HepG2 (cell line): ENCODE results near the gene DIS3L2. TPM values are rescaled to one million over a fixed set of nuclear protein-coding genes. Genes with fewer than 3 reads are reported as not detected.
"Not testable (repeated sequence)": the region's sequence is repeated elsewhere in the genome, so short reads cannot be mapped to it uniquely, and the experiment has no call there.

Source experiments
- ATAC-seq: fragments of 200-7000 bp; cut with Tn5 transposase; 3 replicates; pipeline ENCODE4 v1.9.1; 2020; ENCODE audit warnings: mild to moderate bottlenecking, moderate library complexity
- BruUV-seq: library from RNA; stranded (reverse); fragments of 400-500 nt; replicated peaks from 2 replicates; lab custom pipeline; 2021; lab: Mats Ljungman, UMichigan
- CTCF ChIA-PET: fragments of 300-600 bp; formaldehyde crosslinking; extraction: SDS; loops from one replicate; lab custom pipeline; 2021; ENCODE audit warnings: low total read pairs, inconsistent platforms, low intra/inter-chr PET ratio; lab: Yijun Ruan, JAX
- POLR2A ChIA-PET: fragments of 350-600 bp; sonication (Branson Sonifier 250); formaldehyde crosslinking; loops from one replicate; lab custom pipeline; 2020; ENCODE audit warnings: antibody characterized with exemption, inconsistent platforms; lab: Yijun Ruan, JAX
- DNase-seq: peaks from one replicate; pipeline ENCODE4 v3.0.0-alpha.2; 2015; ENCODE audit warnings: low spot score
- FAIRE-seq: peaks from 3 replicates; lab custom pipeline; 2011; peaks lifted over from hg19 to GRCh38; lab: Jason Lieb, UNC
- H2AFZ ChIP-seq: one replicate; pipeline ENCODE4 v1.6.1; 2011; ENCODE audit warnings: low read length, inconsistent platforms
- H3K27ac ChIP-seq: fragments of 300-600 bp; 3 replicates; pipeline ENCODE4 v1.8.0; 2011; ENCODE audit warnings: mixed run types, mild to moderate bottlenecking, mixed read lengths, low read length, inconsistent platforms; ENCODE audit not compliant: insufficient read depth; ENCODE audit errors: extremely low read length
- H3K27me3 ChIP-seq, 2 experiments: fragments of 200-600 bp in 1 of 2; 2 replicates in 1 of 2; 3 replicates in 1 of 2; pipeline versions ENCODE4 v1.6.0 to v1.8.0; 2011; ENCODE audit warnings: low read length in 2 of 2, mild to moderate bottlenecking in 2 of 2, moderate library complexity in 2 of 2, inconsistent platforms in 1 of 2; ENCODE audit not compliant: insufficient read depth in 2 of 2, control insufficient read depth in 1 of 2
- H3K36me3 ChIP-seq, 2 experiments: fragments of 200-600 bp in 1 of 2; replicated peaks in 1 of 2; 2 replicates in 1 of 2; 3 replicates in 1 of 2; pipeline versions ENCODE4 v1.5.1 to v1.8.0; 2011; ENCODE audit warnings: low read length in 2 of 2, inconsistent platforms in 1 of 2; ENCODE audit not compliant: insufficient read depth in 2 of 2, control insufficient read depth in 1 of 2
- H3K4me1 ChIP-seq: 2 replicates; pipeline ENCODE4 v1.5.1; 2012; ENCODE audit warnings: low read length, inconsistent platforms; ENCODE audit not compliant: insufficient read depth
- H3K4me2 ChIP-seq: 2 replicates; pipeline ENCODE4 v1.6.0; 2011; ENCODE audit warnings: low read depth, low read length, inconsistent platforms
- H3K4me3 ChIP-seq, 3 experiments: fragments of 200-600 bp in 1 of 3; sonication (generic), shearing (Covaris generic) in 1 of 3; replicated peaks in 1 of 3; 2 replicates each; pipeline ENCODE4 v1.5.1; 2011 to 2016; ENCODE audit warnings: low read length in 3 of 3, inconsistent platforms in 2 of 3, low read depth in 2 of 3, mild to moderate bottlenecking in 2 of 3, control low read depth in 1 of 3, mixed read lengths in 1 of 3; ENCODE audit not compliant: insufficient read depth in 1 of 3
- H3K79me2 ChIP-seq: one replicate; pipeline ENCODE4 v1.6.1; 2011; ENCODE audit warnings: low read length, inconsistent platforms; ENCODE audit not compliant: insufficient read depth
- H3K9ac ChIP-seq: 2 replicates; pipeline ENCODE4 v1.6.0; 2011; ENCODE audit warnings: mild to moderate bottlenecking, low read depth, low read length, inconsistent platforms; ENCODE audit not compliant: insufficient read depth
- H3K9me3 ChIP-seq: 2 replicates; pipeline ENCODE4 v1.5.1; 2012; ENCODE audit warnings: mild to moderate bottlenecking, low read length
- H4K20me1 ChIP-seq: 2 replicates; pipeline ENCODE4 v1.6.0; 2011; ENCODE audit warnings: inconsistent platforms, mild to moderate bottlenecking, low read length, moderate library complexity; ENCODE audit not compliant: insufficient read depth
- BRCA1 ChIP-seq: sonication (generic); formaldehyde crosslinking; IDR thresholded peaks from 2 replicates; pipeline ENCODE4 v1.4.0; 2020; ENCODE audit warnings: missing genetic modification reagents
- HMG20A ChIP-seq: IDR thresholded peaks from 2 replicates; pipeline ENCODE4 v1.6.1; 2016; ENCODE audit warnings: borderline replicate concordance
- ZFP90 ChIP-seq: sonication (generic); formaldehyde crosslinking; IDR thresholded peaks from 2 replicates; pipeline ENCODE4 v1.8.0; 2022; ENCODE audit warnings: missing genetic modification reagents, mild to moderate bottlenecking, inconsistent platforms, borderline replicate concordance
- ZUFSP ChIP-seq: sonication (generic); formaldehyde crosslinking; IDR thresholded peaks from 2 replicates; pipeline ENCODE4 v1.9.0; 2021; ENCODE audit warnings: missing genetic modification reagents, mild to moderate bottlenecking, borderline replicate concordance
- WGBS: methylation state at CpG from one replicate; pipeline ENCODE4 v1.1.6; 2017; ENCODE audit warnings: low lambda C conversion rate; 5-methylcytosine and 5-hydroxymethylcytosine counted together
- in situ Hi-C: cut with HindIII; loops from 2 replicates; pipeline ENCODE4 v1.10.0; 2017; ENCODE audit warnings: low pct_unique_long_range_greater_than_20kb; ENCODE audit not compliant: extremely low pct_ligation_motif_present
- intact Hi-C: fragments of 100-400 bp; cut with micrococcal nuclease; formaldehyde crosslinking; loops from one replicate; pipeline ENCODE4 v1.10.0; 2022; ENCODE audit not compliant: unreplicated experiment
- polyA plus RNA-seq, 8 experiments: library from polyadenylated mRNA; depleted of rRNA in 3 of 8; stranded (reverse) in 7 of 8; unstranded in 1 of 8; fragments of >200 nt; fragmentation: Illumina TruSeq in 4 of 8; extraction: Trizol in 4 of 8; gene quantifications; 2 replicates each; pipeline versions ENCODE4 v1.2.1 to v1.2.3, GENCODE V29; 2011 to 2016; ENCODE audit warnings: low read depth in 4 of 8, missing spikeins in 1 of 8, mixed read lengths in 1 of 8; ENCODE audit not compliant: insufficient read depth in 1 of 8
- total RNA-seq, 5 experiments: library from RNA; depleted of rRNA; stranded (reverse); fragments of >200 nt; fragmentation: Illumina TruSeq; extraction: Trizol; gene quantifications; 2 replicates each; pipeline ENCODE4 v1.2.3, GENCODE V29; 2016; ENCODE audit warnings: low read depth in 1 of 5

DIS3L2 gene
- total and polyA plus RNA-seq, 2 of the 13 experiments (the other 11 are each of a cell fraction or from before 2014, with no cell fraction given): 7.0 to 23.9 TPM

GRCh38 chr2:232330068-232330999 is 368.8 kb downstream of the DIS3L2 start:
- no peak for FAIRE-seq
- Histone ChIP-seq H3K27me3 (no peaks in the 10 kb centered on the region), H3K27ac (no peak overlapping the region), H3K4me1 (peaks cover 17% of the 10 kb centered on the region), H3K36me3 (no peaks in the 10 kb centered on the region), H3K9me3 (no peaks in the 10 kb centered on the region), H3K9ac (no peak overlapping the region), H3K4me3 (no peak overlapping the region), H4K20me1 (peaks cover 9% of the 10 kb centered on the region; the same call in 1 of the 2 replicates), H3K4me2 (no peak overlapping the region), H2AFZ (no peak overlapping the region), H3K79me2 (no peaks in the 10 kb centered on the region)
- 95% methylated on average over 12 of the region's 17 CpGs for WGBS
- no TSS peak for BruUV-seq
- POLR2A ChIA-PET: no interaction called here
- CTCF ChIA-PET: no interaction called here
- no peak for ATAC-seq
- intact Hi-C loops: no loop called here
- TF ChIP-seq ZUFSP (CRISPR knock-in tag) (no peak), HMG20A (CRISPR knock-in tag) (no peak), BRCA1 (CRISPR knock-in tag) (no peak), ZFP90 (CRISPR knock-in tag) (no peak)
- in situ Hi-C loops: no loop called here
- DNase-seq: no peak

GRCh38 chr2:232331061-232331460 is 369.5 kb downstream of the DIS3L2 start:
- H3K27ac ChIP-seq, H2AFZ ChIP-seq, H3K4me3 ChIP-seq, FAIRE-seq, H4K20me1 ChIP-seq, in situ Hi-C loops, H3K9ac ChIP-seq, intact Hi-C loops, H3K36me3 ChIP-seq, H3K79me2 ChIP-seq, H3K9me3 ChIP-seq, POLR2A ChIA-PET, H3K27me3 ChIP-seq, BruUV-seq, H3K4me2 ChIP-seq, DNase-seq, CTCF ChIA-PET, ATAC-seq: not testable (repeated sequence)
- 80% methylated on average over 10 of the region's 11 CpGs for WGBS
- peaks cover 17% of the 10 kb centered on the region for H3K4me1 ChIP-seq

GRCh38 chr2:232331641-232332040 is 370.1 kb downstream of the DIS3L2 start:
- H4K20me1 ChIP-seq, BruUV-seq, CTCF ChIA-PET, H3K27ac ChIP-seq, H2AFZ ChIP-seq, H3K27me3 ChIP-seq, DNase-seq, intact Hi-C loops, POLR2A ChIA-PET, H3K9ac ChIP-seq, H3K4me3 ChIP-seq, H3K4me2 ChIP-seq, in situ Hi-C loops, H3K36me3 ChIP-seq, H3K79me2 ChIP-seq, ATAC-seq, FAIRE-seq, H3K9me3 ChIP-seq: not testable (repeated sequence)
- 72% methylated on average over 5 of the region's 11 CpGs for WGBS
- peaks cover 11% of the 10 kb centered on the region for H3K4me1 ChIP-seq
